Jurkat, Clone E6-1 (cell line): ENCODE results near the gene FAM151A.

Experiments used
- DNase-seq: peaks from one replicate; pipeline ENCODE4 v3.0.0-alpha.2; 2011; ENCODE audit warnings: low read depth, low spot score
- H3K4me3 ChIP-seq: 2 replicates; pipeline ENCODE4 v1.5.1; 2011; ENCODE audit warnings: mild to moderate bottlenecking, low read length, control low read depth, moderate library complexity

Gene FAM151A

GRCh38 chr1:54585181-54586066, 37.9 kb downstream of the FAM151A start:
- no peak overlapping the region for H3K4me3 ChIP-seq
- DNase-seq = no peak

DNA sequence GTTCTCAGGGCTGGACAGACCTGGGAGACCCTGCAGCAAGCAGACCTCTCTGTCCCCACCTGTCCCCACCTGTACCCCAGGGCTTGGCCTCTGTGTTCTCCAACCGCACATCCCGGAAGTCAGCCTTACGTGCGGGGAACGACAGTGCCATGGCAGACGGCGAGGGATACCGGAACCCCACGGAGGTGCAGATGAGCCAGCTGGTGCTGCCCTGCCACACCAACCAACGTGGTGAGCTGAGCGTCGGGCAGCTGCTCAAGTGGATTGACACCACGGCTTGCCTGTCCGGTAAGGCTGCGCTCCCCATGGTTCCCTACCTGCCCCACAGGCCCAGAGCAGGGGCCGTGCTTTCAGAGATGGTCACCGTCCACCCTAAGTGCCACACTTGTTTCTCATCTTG, 38.8 kb downstream of the FAM151A start:
- DNase-seq = no peak
- H3K4me3 ChIP-seq = no peak overlapping the region

DNA sequence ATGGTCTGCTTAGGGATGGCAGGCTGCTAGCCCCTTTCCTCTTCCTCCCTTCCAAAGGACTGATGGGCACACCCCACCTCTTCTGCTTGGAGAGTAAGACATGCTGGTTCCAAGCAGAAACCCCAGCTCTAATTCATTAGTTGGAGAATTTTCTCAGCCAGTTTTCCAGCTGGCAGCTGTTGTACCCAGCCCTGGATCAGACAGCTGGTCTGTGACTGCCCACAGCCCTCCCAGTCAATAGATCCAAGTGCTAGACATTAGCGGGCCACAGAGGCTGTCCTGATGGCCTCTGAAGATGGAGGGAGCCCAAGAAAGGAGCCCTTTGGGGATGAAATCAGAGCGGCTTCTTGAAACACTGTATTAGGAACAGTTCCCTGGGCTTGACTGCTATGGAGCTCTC, 39.5 kb downstream of the FAM151A start:
- no peak overlapping the region for H3K4me3 ChIP-seq
- no peak for DNase-seq

GRCh38 chr1:54583307-54583686, 40.0 kb downstream of the FAM151A start:
- no peak for DNase-seq
- H3K4me3 ChIP-seq = no peak overlapping the region

DNA sequence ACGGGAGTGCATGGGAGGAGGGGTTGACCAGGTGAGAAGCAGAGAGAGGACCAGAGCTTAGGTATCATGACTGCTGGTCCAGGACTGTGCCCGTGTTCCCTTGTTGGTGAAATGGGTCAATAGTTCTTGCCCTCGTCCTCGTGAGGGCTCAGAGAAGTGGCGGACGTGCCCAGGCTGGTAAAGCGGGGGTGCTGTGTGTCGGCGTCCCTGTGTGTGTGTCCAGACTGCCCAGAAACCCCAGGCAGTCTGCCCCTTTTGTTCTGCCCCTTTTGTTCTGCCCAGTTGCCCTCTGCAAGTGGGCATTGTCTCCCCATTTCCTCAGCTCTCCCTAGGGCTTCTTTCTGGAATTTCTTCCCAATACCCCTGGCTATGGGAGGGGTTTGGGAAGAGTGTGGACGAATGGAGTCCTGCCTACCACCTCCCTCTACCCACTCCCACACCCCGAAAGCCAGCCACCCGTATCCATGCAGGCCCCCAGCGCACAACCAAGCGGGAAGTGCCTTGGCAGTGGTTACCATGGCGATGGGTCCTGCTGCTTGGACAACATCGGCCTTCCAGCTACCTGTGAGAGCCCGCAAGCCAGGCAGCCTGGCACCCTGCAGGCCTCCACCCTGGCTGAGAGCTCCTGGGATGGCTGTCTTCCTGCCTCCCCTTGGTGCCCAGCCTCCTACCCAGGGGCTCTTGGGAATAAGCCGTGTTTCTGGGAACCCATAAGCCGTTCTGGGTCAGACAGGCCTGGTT, 40.6 kb downstream of the FAM151A start:
- H3K4me3 ChIP-seq = no peak overlapping the region
- DNase-seq = no peak

GRCh38 chr1:54581621-54582035, 41.7 kb downstream of the FAM151A start:
- no peak overlapping the region for H3K4me3 ChIP-seq
- DNase-seq = no peak

GRCh38 chr1:54580856-54581550, 42.3 kb downstream of the FAM151A start:
- no peak overlapping the region for H3K4me3 ChIP-seq
- no peak for DNase-seq

DNA sequence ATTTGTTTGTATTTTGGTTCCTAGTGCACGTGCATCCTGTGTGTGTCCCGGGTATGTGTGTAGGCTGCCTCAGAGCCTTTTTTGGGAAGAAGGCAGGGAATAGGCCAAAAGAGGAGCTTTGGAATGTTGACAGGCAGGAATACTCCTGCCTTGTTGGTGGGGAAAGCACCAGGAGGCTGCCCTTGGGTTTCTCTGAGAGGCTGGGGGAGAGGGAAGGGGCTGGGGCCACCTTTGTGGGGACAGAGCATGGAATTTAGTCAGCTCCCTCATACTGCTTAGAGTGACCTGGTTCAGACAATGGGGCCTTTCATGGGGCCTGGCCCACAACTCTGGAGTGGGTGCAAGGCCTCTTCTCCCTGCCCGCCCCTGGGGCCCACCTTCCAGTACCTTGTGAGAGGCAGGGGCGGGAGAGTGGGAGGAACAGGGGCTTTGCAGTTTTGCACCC, 44.0 kb downstream of the FAM151A start:
- no peak for DNase-seq
- no peak overlapping the region for H3K4me3 ChIP-seq

DNA sequence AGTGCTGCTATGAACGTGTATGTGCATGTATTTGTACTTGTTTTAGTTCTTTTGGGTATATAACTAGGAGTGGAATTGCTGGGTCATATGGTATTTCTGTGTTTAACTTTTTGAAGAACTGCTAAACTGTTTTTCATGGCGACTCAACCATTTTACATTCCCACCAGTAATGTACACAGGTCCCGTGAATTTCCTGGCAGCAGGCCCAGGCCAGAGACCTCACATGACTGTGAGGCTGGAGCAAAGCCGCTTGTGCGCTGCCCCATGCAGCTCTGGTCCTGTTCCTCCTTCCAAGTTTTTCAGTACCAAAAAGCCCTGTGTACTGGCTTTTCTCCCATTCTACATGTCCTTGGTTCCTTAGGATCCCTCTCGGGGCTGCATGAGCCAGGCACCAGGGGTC, 45.7 kb downstream of the FAM151A start:
- no peak for DNase-seq
- no peak overlapping the region for H3K4me3 ChIP-seq

DNA sequence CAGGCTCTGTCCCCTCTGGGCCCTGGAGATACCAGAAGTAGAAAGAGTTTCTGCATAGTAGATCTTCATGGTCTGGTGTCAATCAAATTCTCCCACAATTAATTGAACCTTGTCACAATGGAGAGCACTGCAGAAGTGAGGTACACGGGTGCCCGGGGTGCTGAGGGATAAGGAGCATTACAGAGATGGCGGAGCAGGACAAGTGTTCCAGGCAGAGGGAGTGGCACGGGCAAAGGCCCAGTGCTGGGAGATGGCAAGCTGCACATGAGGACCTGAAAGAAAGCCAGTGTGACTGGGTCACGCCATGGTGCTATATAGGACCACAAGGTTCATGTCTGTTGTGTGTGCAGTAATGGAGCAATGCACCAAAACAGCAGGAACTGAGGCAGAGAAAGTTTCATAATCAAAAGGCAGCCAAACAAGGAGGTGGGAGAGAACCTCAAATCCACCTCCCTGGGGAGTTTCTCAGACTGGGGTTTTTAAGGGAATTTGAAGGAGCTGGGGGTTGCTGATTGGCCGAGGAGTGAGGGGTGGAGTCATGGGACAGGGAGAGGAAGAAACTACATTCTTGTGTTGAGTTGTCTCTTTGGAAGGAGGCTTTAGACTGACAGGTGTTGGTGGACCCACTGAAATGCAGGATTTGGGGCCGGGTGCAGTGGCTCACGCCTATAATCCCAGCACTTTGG, 47.6 kb downstream of the FAM151A start:
- H3K4me3 ChIP-seq = no peak overlapping the region

DNA sequence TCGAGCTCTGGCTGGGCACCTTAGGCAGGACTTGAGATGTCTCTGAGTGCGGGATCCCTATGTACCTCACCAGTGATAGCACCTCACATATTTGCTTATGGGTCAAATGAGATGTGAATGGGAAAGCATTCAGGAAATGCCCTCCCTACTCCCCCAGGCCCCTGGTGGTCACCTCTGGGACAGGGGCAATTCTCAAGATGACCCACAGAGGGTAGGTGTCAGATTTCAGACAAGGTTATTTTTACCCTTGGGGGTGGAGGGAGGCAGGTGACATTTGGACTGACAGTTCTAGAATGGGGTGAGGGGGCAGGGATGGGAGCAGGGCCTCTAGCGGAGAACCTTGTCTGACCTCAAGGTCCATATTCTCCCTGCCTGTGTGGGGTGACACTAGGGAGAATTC, 48.2 kb downstream of the FAM151A start:
- H3K4me3 ChIP-seq = no peak overlapping the region
- DNase-seq = no peak

More for the DNA sequence above, 47.6 kb downstream of the FAM151A start:
- no peak for DNase-seq

- DNase-seq = no peak
- H3K4me3 ChIP-seq = no peak overlapping the region
These were observed 49.1 kb downstream of the FAM151A start for GRCh38 chr1:54574158-54574778.

- no peak overlapping the region for H3K4me3 ChIP-seq
- no peak for DNase-seq
These were observed 50.8 kb downstream of the FAM151A start for GRCh38 chr1:54572542-54572850.

GRCh38 chr1:54571803-54572541, 51.4 kb downstream of the FAM151A start:
- DNase-seq = no peak

GRCh38 chr1:54571326-54571725, 52.0 kb downstream of the FAM151A start:
- no peak for DNase-seq

More at GRCh38 chr1:54571803-54572541, 51.4 kb downstream of the FAM151A start:
- H3K4me3 ChIP-seq = no peak overlapping the region

GRCh38 chr1:54570161-54570560, 53.2 kb downstream of the FAM151A start:
- H3K4me3 ChIP-seq = no peak overlapping the region
- no peak for DNase-seq

More at GRCh38 chr1:54571326-54571725, 52.0 kb downstream of the FAM151A start:
- H3K4me3 ChIP-seq = no peak overlapping the region

- DNase-seq = no peak
- H3K4me3 ChIP-seq = no peak overlapping the region
These were observed 54.0 kb downstream of the FAM151A start for GRCh38 chr1:54569339-54569738.

- no peak overlapping the region for H3K4me3 ChIP-seq
- no peak for DNase-seq
These were observed 55.4 kb downstream of the FAM151A start for GRCh38 chr1:54567961-54568360.
